ENCODE results near the gene PGRMC2. TPM values are rescaled to one million over a fixed set of nuclear protein-coding genes. Genes with fewer than 3 reads are reported as not detected.

Gene PGRMC2
- total RNA-seq, 1 experiment from 2014 or later, result 73.1 TPM

DNA sequence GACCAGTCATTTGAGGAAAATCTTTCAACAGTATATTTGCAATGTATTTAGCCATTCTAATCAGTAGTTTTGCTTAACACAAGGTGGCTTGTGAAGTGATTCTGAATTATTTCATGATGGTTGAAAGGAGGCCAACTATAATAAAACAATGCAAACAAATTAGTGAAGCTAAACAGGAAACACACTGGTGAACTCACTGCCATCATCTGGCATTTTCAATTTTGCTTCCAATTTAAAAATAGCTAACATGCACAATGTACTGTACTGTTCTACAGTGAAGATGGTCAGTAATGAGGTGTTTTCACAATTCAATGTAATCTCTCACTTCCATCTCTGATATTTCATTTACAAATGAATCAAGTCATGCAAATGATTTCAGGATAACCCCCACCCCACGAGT is 31.1 kb downstream of the PGRMC2 start:
- peaks cover 20% of the 10 kb centered on the region for H3K4me1 Mint-ChIP-seq (ENCODE audit: low read depth, unreplicated experiment)
- H3K36me3 Mint-ChIP-seq (ENCODE audit: insufficient read depth, unreplicated experiment), result no peaks in the 10 kb centered on the region
- H3K4me3 Mint-ChIP-seq (ENCODE audit: unreplicated experiment), result no peak overlapping the region
- peaks cover 5% of the 10 kb centered on the region; the same call in 1 of the 2 replicates for H3K9me3 ChIP-seq
- ChIA-PET CTCF (no interaction called here), POLR2A (no interaction called here)
- intact Hi-C loops (cut with micrococcal nuclease; ENCODE audit: unreplicated experiment), result no loop called here
- no peak overlapping the region for H3K27ac Mint-ChIP-seq (ENCODE audit: unreplicated experiment)
- H3K27me3 Mint-ChIP-seq (ENCODE audit: insufficient read depth, unreplicated experiment), result no peaks in the 10 kb centered on the region
- H3K9me3 Mint-ChIP-seq (ENCODE audit: unreplicated experiment), result peaks cover 22% of the 10 kb centered on the region
- BruUV-seq (replicated peaks), result no TSS peak
- no peaks in the 10 kb centered on the region for H3K36me3 ChIP-seq (ENCODE audit: control insufficient read depth, insufficient read depth, low read length)
- no peaks in the 10 kb centered on the region for H3K27me3 ChIP-seq (replicated peaks; ENCODE audit: control insufficient read depth, insufficient read depth, low read length)
- H3K4me3 ChIP-seq (ENCODE audit: low read depth, low read length), result no peak overlapping the region
- H3K4me1 ChIP-seq, result peaks cover 19% of the 10 kb centered on the region
- DNase-seq, result no peak
- TF ChIP-seq, protein P1, sequence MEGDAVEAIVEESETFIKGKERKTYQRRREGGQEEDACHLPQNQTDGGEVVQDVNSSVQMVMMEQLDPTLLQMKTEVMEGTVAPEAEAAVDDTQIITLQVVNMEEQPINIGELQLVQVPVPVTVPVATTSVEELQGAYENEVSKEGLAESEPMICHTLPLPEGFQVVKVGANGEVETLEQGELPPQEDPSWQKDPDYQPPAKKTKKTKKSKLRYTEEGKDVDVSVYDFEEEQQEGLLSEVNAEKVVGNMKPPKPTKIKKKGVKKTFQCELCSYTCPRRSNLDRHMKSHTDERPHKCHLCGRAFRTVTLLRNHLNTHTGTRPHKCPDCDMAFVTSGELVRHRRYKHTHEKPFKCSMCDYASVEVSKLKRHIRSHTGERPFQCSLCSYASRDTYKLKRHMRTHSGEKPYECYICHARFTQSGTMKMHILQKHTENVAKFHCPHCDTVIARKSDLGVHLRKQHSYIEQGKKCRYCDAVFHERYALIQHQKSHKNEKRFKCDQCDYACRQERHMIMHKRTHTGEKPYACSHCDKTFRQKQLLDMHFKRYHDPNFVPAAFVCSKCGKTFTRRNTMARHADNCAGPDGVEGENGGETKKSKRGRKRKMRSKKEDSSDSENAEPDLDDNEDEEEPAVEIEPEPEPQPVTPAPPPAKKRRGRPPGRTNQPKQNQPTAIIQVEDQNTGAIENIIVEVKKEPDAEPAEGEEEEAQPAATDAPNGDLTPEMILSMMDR (IDR thresholded peaks at IDR 0.05; ENCODE audit: insufficient read depth in 1 of 2, low read depth in 1 of 2, low read length in 1 of 2, severe bottlenecking in 1 of 2, unreplicated experiment in 1 of 2), result no peak

DNA sequence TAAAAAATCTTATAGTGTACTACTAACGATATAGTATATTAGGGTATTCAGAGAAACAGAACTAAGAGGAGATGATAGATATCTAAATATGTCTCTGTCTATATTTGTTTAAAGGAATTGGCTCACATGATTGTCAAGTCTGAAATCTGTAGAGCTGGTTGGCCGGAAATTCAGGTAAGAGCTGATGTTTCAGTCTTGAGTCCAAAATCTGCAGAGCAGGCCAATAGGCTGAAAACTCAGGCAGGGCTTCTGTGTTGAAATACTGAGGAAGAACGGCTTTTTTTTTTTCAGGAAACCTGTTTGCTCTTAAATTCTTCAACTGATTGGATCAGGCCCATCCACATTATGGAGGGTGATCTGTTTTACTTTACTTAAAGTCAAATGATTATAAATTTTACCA is 31.7 kb downstream of the PGRMC2 start:
- ChIA-PET POLR2A (no interaction called here), CTCF (no interaction called here)
- no peaks in the 10 kb centered on the region for H3K36me3 ChIP-seq (ENCODE audit: control insufficient read depth, insufficient read depth, low read length)
- H3K4me3 ChIP-seq (ENCODE audit: low read depth, low read length), result no peak overlapping the region
- no peak for DNase-seq
- TF ChIP-seq, protein P1 (IDR thresholded peaks at IDR 0.05; ENCODE audit: insufficient read depth in 1 of 2, low read depth in 1 of 2, low read length in 1 of 2, severe bottlenecking in 1 of 2, unreplicated experiment in 1 of 2), result no peak
- H3K27me3 Mint-ChIP-seq (ENCODE audit: insufficient read depth, unreplicated experiment), result no peaks in the 10 kb centered on the region
- no peaks in the 10 kb centered on the region for H3K36me3 Mint-ChIP-seq (ENCODE audit: insufficient read depth, unreplicated experiment)
- peaks cover 16% of the 10 kb centered on the region for H3K9me3 Mint-ChIP-seq (ENCODE audit: unreplicated experiment)
- no peak overlapping the region for H3K4me3 Mint-ChIP-seq (ENCODE audit: unreplicated experiment)
- peaks cover 19% of the 10 kb centered on the region for H3K4me1 ChIP-seq
- H3K4me1 Mint-ChIP-seq (ENCODE audit: low read depth, unreplicated experiment), result peaks cover 14% of the 10 kb centered on the region
- no TSS peak for BruUV-seq (replicated peaks)
- intact Hi-C loops (cut with micrococcal nuclease; ENCODE audit: unreplicated experiment), result no loop called here
- no peaks in the 10 kb centered on the region for H3K27me3 ChIP-seq (replicated peaks; ENCODE audit: control insufficient read depth, insufficient read depth, low read length)
- no peak overlapping the region for H3K27ac Mint-ChIP-seq (ENCODE audit: unreplicated experiment)
- peaks cover 10% of the 10 kb centered on the region for H3K9me3 ChIP-seq

DNA sequence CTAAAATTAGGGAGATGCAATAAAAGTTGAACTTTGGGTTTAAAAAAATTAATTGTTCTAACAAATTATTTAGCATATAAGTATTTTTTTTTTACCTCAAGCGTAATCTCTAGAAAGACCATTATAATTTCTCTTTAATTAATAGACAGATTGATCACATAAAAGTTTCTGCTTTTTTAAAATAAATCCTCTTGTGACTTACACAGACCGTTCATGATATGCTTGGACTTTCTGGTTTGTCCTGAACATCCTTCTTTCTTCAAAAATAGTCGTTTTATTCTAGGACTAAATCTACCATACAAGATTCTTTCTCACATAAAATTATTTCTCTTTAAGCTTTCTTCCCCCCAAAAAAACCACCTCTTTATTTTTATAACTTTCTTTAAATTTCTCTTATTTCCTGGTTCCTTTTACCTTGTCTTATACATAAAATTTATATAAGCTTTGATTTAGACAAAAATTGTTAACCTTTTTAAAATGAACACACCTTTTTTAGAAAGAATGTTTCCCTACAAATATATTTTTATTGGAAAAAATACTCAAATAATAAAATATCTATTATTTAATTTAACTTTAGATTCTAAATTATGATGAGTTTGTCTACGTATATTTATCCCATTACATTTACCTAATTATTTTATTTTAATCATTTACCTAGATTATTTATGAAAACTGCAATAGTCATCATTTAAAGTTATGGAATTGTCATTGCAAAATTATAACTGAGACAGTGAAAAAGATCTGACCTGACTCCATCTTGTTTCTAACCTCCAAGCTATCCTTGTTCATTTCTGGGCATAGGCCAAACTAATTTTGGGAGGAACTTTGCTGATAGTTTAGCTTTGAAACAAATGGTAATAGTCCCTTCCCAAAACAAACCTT is 37.6 kb downstream of the PGRMC2 start:
- intact Hi-C loops (cut with micrococcal nuclease; ENCODE audit: unreplicated experiment), result no loop called here
- H3K27me3 ChIP-seq (replicated peaks; ENCODE audit: control insufficient read depth, insufficient read depth, low read length), result no peaks in the 10 kb centered on the region
- no peaks in the 10 kb centered on the region for H3K36me3 ChIP-seq (ENCODE audit: control insufficient read depth, insufficient read depth, low read length)
- no peak overlapping the region for H3K4me3 Mint-ChIP-seq (ENCODE audit: unreplicated experiment)
- POLR2A ChIA-PET, result no interaction called here
- H3K27me3 Mint-ChIP-seq (ENCODE audit: insufficient read depth, unreplicated experiment), result no peaks in the 10 kb centered on the region
- peaks cover 27% of the 10 kb centered on the region for H3K9me3 ChIP-seq
- no peak overlapping the region for H3K4me3 ChIP-seq (ENCODE audit: low read depth, low read length)
- H3K27ac Mint-ChIP-seq (ENCODE audit: unreplicated experiment), result no peak overlapping the region
- no peaks in the 10 kb centered on the region for H3K4me1 ChIP-seq
- no peaks in the 10 kb centered on the region for H3K4me1 Mint-ChIP-seq (ENCODE audit: low read depth, unreplicated experiment)
- CTCF ChIA-PET, result no interaction called here
- TF ChIP-seq, protein P1 (IDR thresholded peaks at IDR 0.05; ENCODE audit: insufficient read depth in 1 of 2, low read depth in 1 of 2, low read length in 1 of 2, severe bottlenecking in 1 of 2, unreplicated experiment in 1 of 2), result no peak
- H3K36me3 Mint-ChIP-seq (ENCODE audit: insufficient read depth, unreplicated experiment), result no peaks in the 10 kb centered on the region
- peaks cover 19% of the 10 kb centered on the region for H3K9me3 Mint-ChIP-seq (ENCODE audit: unreplicated experiment)
- BruUV-seq (replicated peaks), result no TSS peak
- no peak for DNase-seq

Measured in Caco-2 (cell line).